KMS-11 (cell line): ENCODE measurements around the gene CCDC92.

Source experiments
- H2AFZ ChIP-seq: fragments of 200-600 bp; sonication (generic); 2 replicates; pipeline ENCODE4 v1.6.1; 2016; ENCODE audit warnings: antibody characterized with exemption, mixed run types, low read depth
- H3K27ac ChIP-seq: fragments of 200-600 bp; sonication (generic); 2 replicates; pipeline ENCODE4 v1.6.1; 2016; ENCODE audit warnings: mild to moderate bottlenecking, mixed run types
- H3K27me3 ChIP-seq: fragments of 200-600 bp; sonication (generic); 2 replicates; pipeline ENCODE4 v1.6.1; 2017; ENCODE audit warnings: mild to moderate bottlenecking, low read depth, mixed run types, moderate library complexity; ENCODE audit not compliant: insufficient read depth
- H3K36me3 ChIP-seq: fragments of 200-600 bp; sonication (generic); 2 replicates; pipeline ENCODE4 v1.6.1; 2017; ENCODE audit warnings: mild to moderate bottlenecking, mixed run types; ENCODE audit not compliant: insufficient read depth
- H3K4me1 ChIP-seq: fragments of 200-600 bp; sonication (generic); 2 replicates; pipeline ENCODE4 v1.6.1; 2016; ENCODE audit warnings: mild to moderate bottlenecking, low read depth, mixed run types; ENCODE audit not compliant: poor library complexity, severe bottlenecking
- H3K4me2 ChIP-seq: fragments of 200-600 bp; sonication (generic); 2 replicates; pipeline ENCODE4 v1.7.0; 2016; ENCODE audit warnings: mild to moderate bottlenecking, mixed run types
- H3K4me3 ChIP-seq: fragments of 200-600 bp; sonication (generic); IDR thresholded peaks from 2 replicates; pipeline ENCODE4 v1.6.1; 2017; ENCODE audit warnings: low read depth, low read length, mixed read lengths; ENCODE audit not compliant: insufficient read depth
- H3K79me2 ChIP-seq: fragments of 200-600 bp; sonication (generic); 2 replicates; pipeline ENCODE4 v1.6.1; 2016; ENCODE audit warnings: low read depth, mixed run types; ENCODE audit not compliant: insufficient read depth
- H3K9ac ChIP-seq: fragments of 200-600 bp; sonication (generic); 2 replicates; pipeline ENCODE4 v1.6.1; 2016; ENCODE audit warnings: mild to moderate bottlenecking, mixed run types
- H4K20me1 ChIP-seq: fragments of 200-600 bp; sonication (generic); 2 replicates; pipeline ENCODE4 v1.6.1; 2016; ENCODE audit warnings: mild to moderate bottlenecking, mixed run types; ENCODE audit not compliant: insufficient read depth
- CTCF ChIP-seq: fragments of 200-600 bp; sonication (generic); conservative IDR thresholded peaks from 2 replicates; pipeline ENCODE4 v1.6.1; 2017; ENCODE audit warnings: low read depth, mild to moderate bottlenecking, antibody characterized with exemption, low read length, moderate library complexity, mixed read lengths

CCDC92 gene

DNA sequence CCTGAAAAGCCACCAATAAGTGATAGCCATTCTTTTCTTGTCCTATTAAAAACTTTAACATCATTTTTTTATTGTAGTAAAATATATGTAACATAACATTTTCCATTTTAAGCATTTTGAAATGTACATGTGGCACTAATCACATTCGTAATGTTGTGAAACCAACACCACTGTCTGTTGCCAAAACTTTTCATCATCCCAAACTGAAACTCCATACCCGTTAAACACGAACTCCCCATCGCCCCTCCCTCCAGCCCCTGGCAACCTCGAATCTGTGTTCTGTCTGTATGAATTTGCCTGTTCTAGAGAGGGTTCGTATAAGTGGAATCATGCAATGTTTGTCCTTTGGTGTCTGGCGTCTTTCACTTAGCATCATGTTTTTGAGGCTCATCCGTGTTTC is 75.9 kb downstream of the CCDC92 start:
- Histone ChIP-seq H3K4me2 (no peak overlapping the region), H3K4me1 (no peaks in the 10 kb centered on the region), H3K27me3 (no peaks in the 10 kb centered on the region), H3K4me3 (no peak overlapping the region), H4K20me1 (no peaks in the 10 kb centered on the region), H3K27ac (no peak overlapping the region), H3K36me3 (no peaks in the 10 kb centered on the region), H3K9ac (no peak overlapping the region), H2AFZ (no peak overlapping the region), H3K79me2 (no peaks in the 10 kb centered on the region)
- no peak for TF ChIP-seq CTCF

DNA sequence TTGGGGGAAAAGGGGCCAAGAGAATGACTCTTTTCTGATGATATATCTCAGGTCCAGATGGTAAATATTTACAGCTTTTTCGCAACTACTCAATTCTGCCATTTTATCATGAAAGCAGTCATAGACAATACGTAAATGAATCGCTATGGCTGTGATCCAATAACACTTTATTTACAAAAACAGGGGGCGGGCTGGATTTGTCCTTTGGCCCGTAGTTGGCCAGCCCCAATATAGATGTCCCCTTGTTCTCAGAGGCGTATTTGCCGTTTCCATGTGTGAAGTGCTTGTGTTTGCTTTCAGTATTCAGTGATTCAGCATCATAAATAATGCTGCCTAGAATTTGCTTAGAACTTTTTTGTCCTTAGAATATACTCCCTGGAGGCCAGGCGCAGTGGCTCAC is 77.2 kb downstream of the CCDC92 start:
- Histone ChIP-seq H3K36me3 (no peaks in the 10 kb centered on the region), H4K20me1 (no peaks in the 10 kb centered on the region), H3K4me3 (no peak overlapping the region), H3K27me3 (no peaks in the 10 kb centered on the region), H3K4me2 (no peak overlapping the region), H2AFZ (no peak overlapping the region), H3K27ac (no peak overlapping the region), H3K4me1 (no peaks in the 10 kb centered on the region), H3K79me2 (no peaks in the 10 kb centered on the region), H3K9ac (no peak overlapping the region)
- no peak for TF ChIP-seq CTCF

- TF ChIP-seq CTCF, result no peak
- no peaks in the 10 kb centered on the region for H3K36me3 ChIP-seq
- no peaks in the 10 kb centered on the region for H3K79me2 ChIP-seq
- no peak overlapping the region for H3K4me3 ChIP-seq
- H3K9ac ChIP-seq, result no peak overlapping the region
- no peaks in the 10 kb centered on the region for H4K20me1 ChIP-seq
- no peak overlapping the region for H3K27ac ChIP-seq
- H3K4me1 ChIP-seq, result no peaks in the 10 kb centered on the region
- H3K4me2 ChIP-seq, result no peak overlapping the region
- no peak overlapping the region for H2AFZ ChIP-seq
- no peaks in the 10 kb centered on the region for H3K27me3 ChIP-seq
These were observed 77.7 kb downstream of the CCDC92 start for GRCh38 chr12:123894823-123895345.

DNA sequence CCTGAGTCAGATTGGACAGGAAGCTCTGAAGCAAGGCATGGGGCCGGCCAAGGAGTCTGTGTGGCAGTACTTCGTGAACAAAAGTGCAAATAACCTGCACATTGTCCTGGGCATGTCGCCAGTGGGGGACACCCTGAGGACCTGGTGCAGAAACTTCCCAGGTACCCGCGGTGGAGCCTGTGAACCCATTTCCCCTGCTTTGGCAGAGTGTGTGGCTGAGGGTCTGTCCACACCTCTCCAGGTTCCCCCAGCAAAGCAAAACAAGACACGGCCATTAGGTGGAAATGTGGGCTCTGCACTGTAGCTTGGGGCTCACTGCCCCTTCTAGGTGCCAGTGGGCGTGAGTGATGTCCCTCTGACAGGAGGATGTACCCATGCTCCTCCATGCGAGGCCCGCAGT is 79.4 kb downstream of the CCDC92 start:
- Histone ChIP-seq H4K20me1 (no peaks in the 10 kb centered on the region), H3K36me3 (no peaks in the 10 kb centered on the region), H3K4me2 (no peak overlapping the region), H3K9ac (no peak overlapping the region), H3K27ac (no peak overlapping the region), H2AFZ (no peak overlapping the region), H3K4me1 (no peaks in the 10 kb centered on the region), H3K79me2 (no peaks in the 10 kb centered on the region), H3K27me3 (no peaks in the 10 kb centered on the region), H3K4me3 (no peak overlapping the region)
- TF ChIP-seq CTCF, result no peak
